ENCODE measurements around the gene ASB11.

- TF ChIP-seq, protein P1, sequence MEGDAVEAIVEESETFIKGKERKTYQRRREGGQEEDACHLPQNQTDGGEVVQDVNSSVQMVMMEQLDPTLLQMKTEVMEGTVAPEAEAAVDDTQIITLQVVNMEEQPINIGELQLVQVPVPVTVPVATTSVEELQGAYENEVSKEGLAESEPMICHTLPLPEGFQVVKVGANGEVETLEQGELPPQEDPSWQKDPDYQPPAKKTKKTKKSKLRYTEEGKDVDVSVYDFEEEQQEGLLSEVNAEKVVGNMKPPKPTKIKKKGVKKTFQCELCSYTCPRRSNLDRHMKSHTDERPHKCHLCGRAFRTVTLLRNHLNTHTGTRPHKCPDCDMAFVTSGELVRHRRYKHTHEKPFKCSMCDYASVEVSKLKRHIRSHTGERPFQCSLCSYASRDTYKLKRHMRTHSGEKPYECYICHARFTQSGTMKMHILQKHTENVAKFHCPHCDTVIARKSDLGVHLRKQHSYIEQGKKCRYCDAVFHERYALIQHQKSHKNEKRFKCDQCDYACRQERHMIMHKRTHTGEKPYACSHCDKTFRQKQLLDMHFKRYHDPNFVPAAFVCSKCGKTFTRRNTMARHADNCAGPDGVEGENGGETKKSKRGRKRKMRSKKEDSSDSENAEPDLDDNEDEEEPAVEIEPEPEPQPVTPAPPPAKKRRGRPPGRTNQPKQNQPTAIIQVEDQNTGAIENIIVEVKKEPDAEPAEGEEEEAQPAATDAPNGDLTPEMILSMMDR (IDR thresholded peaks at IDR 0.05; ENCODE audit: poor library complexity, severe bottlenecking) = no peak
- TF ChIP-seq EZH2 (IDR thresholded peaks at IDR 0.05; ENCODE audit: borderline replicate concordance, insufficient read depth, low read length, poor library complexity, severe bottlenecking) (no peak), RAD21 (conservative IDR thresholded peaks at IDR 0.05) (no peak), POLR2AphosphoS5 (IDR thresholded peaks at IDR 0.05) (no peak), MXI1 (conservative IDR thresholded peaks at IDR 0.05; ENCODE audit: poor library complexity, severe bottlenecking) (no peak), EP300 (conservative IDR thresholded peaks at IDR 0.05; ENCODE audit: poor library complexity, severe bottlenecking) (no peak)
- TF ChIP-seq, protein P2, sequence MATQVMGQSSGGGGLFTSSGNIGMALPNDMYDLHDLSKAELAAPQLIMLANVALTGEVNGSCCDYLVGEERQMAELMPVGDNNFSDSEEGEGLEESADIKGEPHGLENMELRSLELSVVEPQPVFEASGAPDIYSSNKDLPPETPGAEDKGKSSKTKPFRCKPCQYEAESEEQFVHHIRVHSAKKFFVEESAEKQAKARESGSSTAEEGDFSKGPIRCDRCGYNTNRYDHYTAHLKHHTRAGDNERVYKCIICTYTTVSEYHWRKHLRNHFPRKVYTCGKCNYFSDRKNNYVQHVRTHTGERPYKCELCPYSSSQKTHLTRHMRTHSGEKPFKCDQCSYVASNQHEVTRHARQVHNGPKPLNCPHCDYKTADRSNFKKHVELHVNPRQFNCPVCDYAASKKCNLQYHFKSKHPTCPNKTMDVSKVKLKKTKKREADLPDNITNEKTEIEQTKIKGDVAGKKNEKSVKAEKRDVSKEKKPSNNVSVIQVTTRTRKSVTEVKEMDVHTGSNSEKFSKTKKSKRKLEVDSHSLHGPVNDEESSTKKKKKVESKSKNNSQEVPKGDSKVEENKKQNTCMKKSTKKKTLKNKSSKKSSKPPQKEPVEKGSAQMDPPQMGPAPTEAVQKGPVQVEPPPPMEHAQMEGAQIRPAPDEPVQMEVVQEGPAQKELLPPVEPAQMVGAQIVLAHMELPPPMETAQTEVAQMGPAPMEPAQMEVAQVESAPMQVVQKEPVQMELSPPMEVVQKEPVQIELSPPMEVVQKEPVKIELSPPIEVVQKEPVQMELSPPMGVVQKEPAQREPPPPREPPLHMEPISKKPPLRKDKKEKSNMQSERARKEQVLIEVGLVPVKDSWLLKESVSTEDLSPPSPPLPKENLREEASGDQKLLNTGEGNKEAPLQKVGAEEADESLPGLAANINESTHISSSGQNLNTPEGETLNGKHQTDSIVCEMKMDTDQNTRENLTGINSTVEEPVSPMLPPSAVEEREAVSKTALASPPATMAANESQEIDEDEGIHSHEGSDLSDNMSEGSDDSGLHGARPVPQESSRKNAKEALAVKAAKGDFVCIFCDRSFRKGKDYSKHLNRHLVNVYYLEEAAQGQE (IDR thresholded peaks at IDR 0.05; ENCODE audit: borderline replicate concordance) = no peak
These were observed 6.6 kb upstream of the ASB11 start for GRCh38 chrX:15322072-15322471.
